Prostate gland (tissue), 2 donors: ENCODE measurements around the gene BCL2L1.

Experiments
- CTCF ChIP-seq, 4 experiments: fragments of 200-600 bp in 2 of 4; fragments of 450-650 bp in 2 of 4; sonication (generic) in 2 of 4; IDR thresholded peaks; 1 replicate in 3 of 4; 2 replicates in 1 of 4; pipeline ENCODE4 v1.5.1; 2016 to 2019; ENCODE audit warnings: antibody characterized with exemption in 4 of 4, mild to moderate bottlenecking in 2 of 4, moderate library complexity in 2 of 4
- POLR2A ChIP-seq: fragments of 450-650 bp; IDR thresholded peaks from one replicate; pipeline ENCODE4 v1.6.1; 2016; ENCODE audit warnings: antibody characterized with exemption, mild to moderate bottlenecking

GRCh38 chr20:31671324-31671723 lies 51.3 kb downstream of the BCL2L1 start:
- TF ChIP-seq CTCF (IDR thresholded peaks at IDR 0.05) (no peak), POLR2A (no peak)
